ENCODE results near the gene HOMEZ. TPM values are rescaled to one million over a fixed set of nuclear protein-coding genes. Genes with fewer than 3 reads are reported as not detected.

Gene HOMEZ
- total and polyA plus RNA-seq, 3 donors from 2014 or later: 31.7 to 71.6 (median 37.7) TPM

- peak; percentile 50 for DNase-seq
- no peaks in the 10 kb centered on the region for H3K27me3 ChIP-seq
- H3K36me3 ChIP-seq (ENCODE audit: low read depth, missing control alignments): no peaks in the 10 kb centered on the region
- H3K9me3 ChIP-seq: no peaks in the 10 kb centered on the region
- no peak for TF ChIP-seq POLR2A (IDR thresholded peaks at IDR 0.05)
- no peak for TF ChIP-seq CTCF (IDR thresholded peaks at IDR 0.05)
- WGBS, 2 donors: 2 to 6% methylated on average over 13 of the region's 13 CpGs
- intact Hi-C loops (cut with DNase I; ENCODE audit: low total_unique reads): no loop called here
- peak overlapping the region; percentile 66 to 71 for H3K4me3 ChIP-seq
- H3K4me1 ChIP-seq: peaks cover 33% of the 10 kb centered on the region
- H3K27ac ChIP-seq: peak overlapping the region; percentile 89 to 99
Measured at GRCh38 chr14:23300687-23301223, 14.8 kb upstream of the HOMEZ start.

- H3K4me3 ChIP-seq: peak overlapping the region; percentile 66 to 71
- H3K4me1 ChIP-seq: peaks cover 36% of the 10 kb centered on the region
- intact Hi-C loops (cut with DNase I; ENCODE audit: low total_unique reads): no loop called here
- no peaks in the 10 kb centered on the region for H3K9me3 ChIP-seq
- H3K27me3 ChIP-seq: no peaks in the 10 kb centered on the region
- 49 to 53% methylated on average over 10 of the region's 10 CpGs for WGBS, 2 donors
- peak overlapping the region; percentile 89 to 99 for H3K27ac ChIP-seq
- no peak for DNase-seq
- TF ChIP-seq POLR2A (IDR thresholded peaks at IDR 0.05) (no peak), CTCF (IDR thresholded peaks at IDR 0.05) (no peak)
- no peaks in the 10 kb centered on the region for H3K36me3 ChIP-seq (ENCODE audit: low read depth, missing control alignments)
Measured at GRCh38 chr14:23299986-23300686, 14.2 kb upstream of the HOMEZ start.

- Histone ChIP-seq H3K36me3 (ENCODE audit: low read depth, missing control alignments) (no peaks in the 10 kb centered on the region), H3K4me3 (no peak overlapping the region), H3K27ac (peak overlapping the region; percentile 57 to 99), H3K4me1 (peaks cover 43% of the 10 kb centered on the region), H3K27me3 (no peaks in the 10 kb centered on the region), H3K9me3 (no peaks in the 10 kb centered on the region)
- TF ChIP-seq CTCF (IDR thresholded peaks at IDR 0.05): no peak
- no peak for TF ChIP-seq POLR2A (IDR thresholded peaks at IDR 0.05)
- intact Hi-C loops (cut with DNase I; ENCODE audit: low total_unique reads): no loop called here
- DNase-seq: peak; percentile 64
- WGBS, 2 donors: 68 to 81% methylated on average over 2 of the region's 2 CpGs
Measured at GRCh38 chr14:23299211-23299957, 13.5 kb upstream of the HOMEZ start.

GRCh38 chr14:23297611-23298277 is 11.8 kb upstream of the HOMEZ start:
- WGBS, 2 donors: 62 to 79% methylated on average over 7 of the region's 7 CpGs
- no peaks in the 10 kb centered on the region for H3K36me3 ChIP-seq (ENCODE audit: low read depth, missing control alignments)
- H3K4me1 ChIP-seq: peaks cover 50% of the 10 kb centered on the region
- no peak for DNase-seq
- TF ChIP-seq CTCF (IDR thresholded peaks at IDR 0.05): no peak
- no peak for TF ChIP-seq POLR2A (IDR thresholded peaks at IDR 0.05)
- H3K9me3 ChIP-seq: no peaks in the 10 kb centered on the region
- no peaks in the 10 kb centered on the region for H3K27me3 ChIP-seq
- intact Hi-C loops (cut with DNase I; ENCODE audit: low total_unique reads): no loop called here
- peak overlapping the region; percentile 57 to 99 for H3K27ac ChIP-seq
- H3K4me3 ChIP-seq: no peak overlapping the region
